GM12892 (cell line): ENCODE measurements around the gene MPPED1.

Experiments used
- DNase-seq: peaks from one replicate; pipeline ENCODE4 v3.0.0; 2011; ENCODE audit not compliant: insufficient read length
- FAIRE-seq: peaks from 2 replicates; lab custom pipeline; 2011; peaks lifted over from hg19 to GRCh38; lab: Jason Lieb, UNC
- POLR2A ChIP-seq: IDR thresholded peaks from 2 replicates; pipeline ENCODE4 v1.6.1; 2011; ENCODE audit warnings: low read depth, low read length, control low read depth
- POLR2AphosphoS5 ChIP-seq: IDR thresholded peaks from 2 replicates; pipeline ENCODE4 v1.6.1; 2011; ENCODE audit warnings: low read depth, low read length, control low read depth
- TAF1 ChIP-seq: IDR thresholded peaks from 2 replicates; pipeline ENCODE4 v1.6.1; 2011; ENCODE audit warnings: low read depth, mild to moderate bottlenecking, control low read depth, low read length, borderline replicate concordance

Gene MPPED1

DNA sequence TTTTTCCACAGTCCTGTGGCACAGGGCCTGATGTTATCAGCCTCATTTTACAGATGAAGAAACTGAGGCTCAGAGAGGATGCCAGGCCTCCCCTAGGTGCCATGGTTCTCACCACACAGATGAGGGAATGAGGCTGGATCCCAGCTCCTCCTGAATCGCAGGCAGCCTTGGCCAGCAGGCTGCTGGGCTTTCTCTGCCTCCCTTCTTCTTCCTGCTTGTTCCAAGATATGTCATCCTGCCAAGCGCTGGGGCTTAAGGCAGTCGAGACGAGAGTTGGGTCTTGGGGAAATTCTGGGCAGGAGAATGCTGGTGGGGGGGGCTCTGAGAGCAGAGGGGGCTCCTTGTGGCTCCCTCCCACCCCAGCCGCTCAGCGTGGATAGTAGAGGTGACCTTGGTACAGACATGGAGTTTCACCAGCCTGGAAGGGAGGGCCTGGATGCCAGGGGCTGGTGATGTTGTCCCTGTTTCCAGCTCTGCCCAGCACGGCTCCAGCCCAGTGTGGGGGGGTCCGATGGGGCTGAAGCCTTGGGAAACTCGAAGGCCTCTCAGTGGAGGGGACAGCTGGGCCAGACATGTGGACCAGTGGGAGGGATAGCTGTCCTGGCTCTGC lies 16.6 kb upstream of the MPPED1 start:
- TF ChIP-seq POLR2AphosphoS5 (no peak), POLR2A (no peak), TAF1 (no peak)
- DNase-seq (no peak), FAIRE-seq (no peak)

- FAIRE-seq (no peak), DNase-seq (no peak)
- no peak for TF ChIP-seq POLR2AphosphoS5
- no peak for TF ChIP-seq POLR2A
- no peak for TF ChIP-seq TAF1
Measured at GRCh38 chr22:43396321-43396933, 15.4 kb upstream of the MPPED1 start.

GRCh38 chr22:43396934-43397457 lies 14.8 kb upstream of the MPPED1 start:
- DNase-seq (no peak), FAIRE-seq (no peak)
- TF ChIP-seq POLR2A: no peak

DNA sequence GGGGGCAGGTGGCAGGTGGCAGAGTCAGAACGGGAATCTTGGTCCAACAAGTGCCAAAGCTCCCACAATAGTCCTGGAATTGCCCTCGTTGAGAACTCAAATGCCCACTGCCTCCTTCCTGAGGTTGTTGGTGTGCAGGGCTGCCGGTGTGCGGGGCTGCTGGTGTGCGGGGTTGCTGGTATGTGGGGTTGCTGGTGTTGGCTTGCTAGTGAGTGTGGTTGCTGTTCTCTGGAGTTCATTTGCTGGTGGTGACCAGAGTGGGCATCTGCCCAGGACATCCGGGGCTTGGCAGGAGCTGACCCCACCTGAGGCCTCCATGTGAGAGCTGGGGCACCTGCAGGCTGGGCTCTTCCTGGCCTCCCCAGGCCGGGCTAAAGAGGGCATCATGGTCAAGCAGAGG lies 14.0 kb upstream of the MPPED1 start:
- DNase-seq: no peak
- FAIRE-seq: no peak
- TF ChIP-seq TAF1 (no peak), POLR2AphosphoS5 (no peak), POLR2A (no peak)

DNA sequence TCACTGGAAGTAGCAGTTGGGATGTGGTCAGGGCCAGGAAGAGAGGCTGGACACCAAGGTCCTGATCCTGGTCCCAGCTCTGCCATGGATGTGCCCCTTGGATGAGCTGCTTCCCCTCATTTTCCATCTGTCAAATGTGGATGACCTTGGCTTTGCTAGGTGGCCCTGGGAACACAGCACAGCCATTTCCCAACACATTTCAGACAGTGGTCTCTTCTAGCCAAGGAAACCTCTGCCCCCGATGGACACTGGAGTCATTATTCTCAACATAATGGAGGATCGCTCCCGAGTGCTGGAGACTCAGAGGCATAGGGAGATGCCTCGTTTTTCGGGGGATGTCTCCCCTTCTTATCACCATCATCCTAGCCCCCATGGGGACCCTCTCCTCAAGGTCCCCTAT lies 13.6 kb upstream of the MPPED1 start:
- FAIRE-seq: no peak
- no peak for TF ChIP-seq POLR2A
- TF ChIP-seq POLR2AphosphoS5: no peak
- TF ChIP-seq TAF1: no peak
- no peak for DNase-seq

DNA sequence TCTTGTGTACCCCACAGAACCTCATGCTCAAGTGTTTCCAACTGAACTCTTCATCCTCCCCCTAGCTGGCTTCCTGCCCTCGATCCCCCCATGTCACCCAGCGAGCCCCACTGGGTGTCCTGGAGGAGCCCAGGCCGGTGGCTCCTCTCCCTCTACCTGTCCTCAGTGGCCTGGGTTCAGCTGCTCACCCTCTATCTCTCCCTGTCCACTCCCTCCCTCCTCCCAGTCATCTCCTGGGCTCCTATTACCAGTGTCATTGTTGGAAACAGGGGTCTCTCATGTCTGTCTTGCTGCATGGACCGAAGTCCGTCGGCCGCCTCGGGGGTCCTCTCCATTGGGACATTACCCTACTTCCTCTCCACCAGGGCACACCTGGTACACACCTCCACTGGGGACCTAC lies 12.9 kb upstream of the MPPED1 start:
- no peak for TF ChIP-seq TAF1
- TF ChIP-seq POLR2AphosphoS5: no peak
- no peak for TF ChIP-seq POLR2A
- DNase-seq (no peak), FAIRE-seq (no peak)

- DNase-seq: no peak
- TF ChIP-seq TAF1 (no peak), POLR2A (no peak), POLR2AphosphoS5 (no peak)
- FAIRE-seq: no peak
Measured at GRCh38 chr22:43399338-43399979, 12.4 kb upstream of the MPPED1 start.

DNA sequence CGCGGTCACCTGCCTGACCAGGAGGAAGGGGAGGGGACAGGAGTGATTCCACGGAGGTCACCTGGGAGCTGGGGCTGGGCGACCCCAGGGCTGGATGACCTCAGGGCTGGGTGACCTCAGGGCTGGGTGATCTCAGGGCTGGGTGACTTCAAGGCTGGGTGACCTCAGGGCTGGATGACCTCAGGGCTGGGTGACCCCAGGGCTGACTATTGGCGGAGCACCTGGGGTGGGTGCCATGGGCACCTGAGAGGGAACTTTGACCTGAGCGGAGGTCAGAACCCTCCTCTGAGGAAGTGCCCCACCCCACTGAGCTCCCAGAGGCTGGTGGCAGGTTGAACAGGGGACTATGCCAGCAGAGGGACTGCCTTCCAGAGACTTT lies 11.8 kb upstream of the MPPED1 start:
- DNase-seq: no peak
- TF ChIP-seq POLR2AphosphoS5 (no peak), TAF1 (no peak), POLR2A (no peak)
- FAIRE-seq: no peak

- no peak for TF ChIP-seq POLR2AphosphoS5
- TF ChIP-seq POLR2A: no peak
- no peak for TF ChIP-seq TAF1
- FAIRE-seq (no peak), DNase-seq (no peak)
Measured at GRCh38 chr22:43400449-43400848, 11.4 kb upstream of the MPPED1 start.

DNA sequence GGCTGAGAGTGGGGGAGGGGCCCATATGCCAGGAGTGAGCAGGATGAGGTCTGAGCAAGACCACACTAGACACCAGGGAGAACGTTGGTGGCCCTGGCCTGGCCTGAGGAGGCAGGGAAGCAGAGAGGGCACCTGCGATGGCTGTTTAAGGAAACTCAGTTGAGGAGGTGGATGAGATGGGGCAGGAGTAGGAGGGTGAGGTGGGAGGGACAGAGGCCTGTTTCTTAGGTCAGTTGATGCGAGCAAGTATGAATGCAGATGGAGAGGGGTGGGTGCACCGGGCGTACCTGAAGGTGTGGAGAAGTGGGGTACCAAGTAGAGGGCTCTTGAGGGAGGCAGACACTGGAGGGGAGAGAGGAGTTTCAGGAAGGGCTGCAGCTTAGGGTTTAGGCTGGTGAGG lies 10.6 kb upstream of the MPPED1 start:
- FAIRE-seq: no peak

GRCh38 chr22:43401661-43402060 lies 10.2 kb upstream of the MPPED1 start:
- DNase-seq (no peak), FAIRE-seq (no peak)

More for the DNA sequence above, 10.6 kb upstream of the MPPED1 start:
- no peak for DNase-seq
- TF ChIP-seq POLR2A: no peak
- TF ChIP-seq POLR2AphosphoS5: no peak
- TF ChIP-seq TAF1: no peak

GRCh38 chr22:43402128-43402527 lies 9.7 kb upstream of the MPPED1 start:
- TF ChIP-seq TAF1: no peak
- TF ChIP-seq POLR2AphosphoS5: no peak
- no peak for TF ChIP-seq POLR2A
- FAIRE-seq (no peak), DNase-seq (no peak)

More at GRCh38 chr22:43401661-43402060, 10.2 kb upstream of the MPPED1 start:
- TF ChIP-seq POLR2A (no peak), TAF1 (no peak)
